ENCODE data around the gene MGAT5B. TPM values are rescaled to one million over a fixed set of nuclear protein-coding genes. Genes with fewer than 3 reads are reported as not detected.
"Not testable (repeated sequence)": the region's sequence is repeated elsewhere in the genome, so short reads cannot be mapped to it uniquely, and the experiment has no call there.

The MGAT5B gene
- total and polyA plus RNA-seq, 10 of the 15 experiments (the other 5 are each of a cell fraction or from before 2014, with no cell fraction given): 0.13 TPM; not detected in 9

GRCh38 chr17:76849160-76849559 lies 19.0 kb upstream of the MGAT5B start:
- H4K20me1 ChIP-seq (ENCODE audit: control insufficient read depth, insufficient read depth); FAIRE-seq; DNase-seq (ENCODE audit: low read depth, low spot score); H3K4me2 ChIP-seq (ENCODE audit: control insufficient read depth, insufficient read depth); H3K9me3 ChIP-seq (replicated peaks; ENCODE audit: control insufficient read depth, insufficient read depth, low read length); H3K4me3 ChIP-seq; H3K9ac ChIP-seq (ENCODE audit: control insufficient read depth, insufficient read depth, low read length); H2AFZ ChIP-seq (ENCODE audit: control insufficient read depth, low read depth, low read length); intact Hi-C loops (cut with micrococcal nuclease; ENCODE audit: unreplicated experiment); H3K36me3 ChIP-seq (ENCODE audit: control insufficient read depth in 2 of 2, insufficient read depth in 2 of 2, low read length in 1 of 2); CTCF ChIA-PET; H3K4me1 ChIP-seq (ENCODE audit: control insufficient read depth, insufficient read depth, low read length); H3K79me2 ChIP-seq (ENCODE audit: control insufficient read depth, insufficient read depth, low read length); BruUV-seq (replicated peaks); H3K27ac ChIP-seq (ENCODE audit: control insufficient read depth, insufficient read depth); POLR2A ChIA-PET; SMC1A ChIA-PET (ENCODE audit: uncharacterized antibody, unreplicated experiment); RAD21 ChIA-PET (ENCODE audit: unreplicated experiment); ATAC-seq; in situ Hi-C loops (cut with MboI): not testable (repeated sequence)
- 71% methylated on average over 11 of the region's 11 CpGs for WGBS (ENCODE audit: insufficient coverage, insufficient replicate concordance, low lambda C conversion rate, missing lambda C conversion rate)
- peaks cover 4 to 10% of the 10 kb centered on the region in 2 experiments for H3K27me3 ChIP-seq (replicated peaks in 1 of 2; ENCODE audit: control insufficient read depth in 2 of 2, insufficient read depth in 2 of 2, low read length in 1 of 2)

- no peak overlapping the region for H3K27ac ChIP-seq (ENCODE audit: control insufficient read depth, insufficient read depth)
- ChIA-PET RAD21 (ENCODE audit: unreplicated experiment) (no interaction called here), CTCF (no interaction called here), SMC1A (ENCODE audit: uncharacterized antibody, unreplicated experiment) (interaction anchor here (1.6 kb wide), 1 partner anchor 125 kb away, joined by 4 read pairs; no protein-coding TSS in a partner anchor), POLR2A (no interaction called here)
- H2AFZ ChIP-seq (ENCODE audit: control insufficient read depth, low read depth, low read length): no peak overlapping the region
- no peak overlapping the region for H3K4me3 ChIP-seq
- ATAC-seq (no peak), DNase-seq (ENCODE audit: low read depth, low spot score) (no peak), FAIRE-seq (no peak)
- no peaks in the 10 kb centered on the region for H3K9me3 ChIP-seq (replicated peaks; ENCODE audit: control insufficient read depth, insufficient read depth, low read length)
- no peak overlapping the region for H3K4me2 ChIP-seq (ENCODE audit: control insufficient read depth, insufficient read depth)
- H3K27me3 ChIP-seq (replicated peaks in 1 of 2; ENCODE audit: control insufficient read depth in 2 of 2, insufficient read depth in 2 of 2, low read length in 1 of 2): peaks cover 1 to 3% of the 10 kb centered on the region in 2 experiments; a peak in 3 of 4 replicates
- intact Hi-C loops (cut with micrococcal nuclease; ENCODE audit: unreplicated experiment): no loop called here
- no TSS peak for BruUV-seq (replicated peaks)
- in situ Hi-C loops (cut with MboI): no loop called here
- no peaks in the 10 kb centered on the region for H3K79me2 ChIP-seq (ENCODE audit: control insufficient read depth, insufficient read depth, low read length)
- WGBS (ENCODE audit: insufficient coverage, insufficient replicate concordance, low lambda C conversion rate, missing lambda C conversion rate): 20% methylated on average over 8 of the region's 8 CpGs
- H4K20me1 ChIP-seq (ENCODE audit: control insufficient read depth, insufficient read depth): no peaks in the 10 kb centered on the region
- no peak overlapping the region for H3K9ac ChIP-seq (ENCODE audit: control insufficient read depth, insufficient read depth, low read length)
- H3K4me1 ChIP-seq (ENCODE audit: control insufficient read depth, insufficient read depth, low read length): no peaks in the 10 kb centered on the region
- no peaks in the 10 kb centered on the region for H3K36me3 ChIP-seq (ENCODE audit: control insufficient read depth in 2 of 2, insufficient read depth in 2 of 2, low read length in 1 of 2)
- TF ChIP-seq MTA2 (IDR thresholded peaks at IDR 0.05; ENCODE audit: low read depth) (no peak), USF2 (IDR thresholded peaks at IDR 0.05; ENCODE audit: borderline replicate concordance, low read depth, low read length) (no peak), ZBTB11 (CRISPR knock-in tag; IDR thresholded peaks at IDR 0.05) (no peak), E2F8 (IDR thresholded peaks at IDR 0.05; ENCODE audit: low read depth, partially characterized antibody) (no peak), NFIC (IDR thresholded peaks at IDR 0.05; ENCODE audit: low read depth, low read length) (no peak), NR2C1 (IDR thresholded peaks at IDR 0.05) (no peak)
Observed at GRCh38 chr17:76852843-76853242, 15.4 kb upstream of the MGAT5B start.
